Kidney (tissue), 14 donors: ENCODE measurements around the gene RIMBP2. TPM values are rescaled to one million over a fixed set of nuclear protein-coding genes. Genes with fewer than 3 reads are reported as not detected.

ENCODE experiments used
- DNase-seq, 5 donors: peaks; one replicate each; pipeline ENCODE4 v3.0.0-alpha.2; 2013 to 2020
- FAIRE-seq: peaks from 2 replicates; lab custom pipeline; 2012; peaks lifted over from hg19 to GRCh38; lab: Jason Lieb, UNC
- H3K27ac ChIP-seq, 2 donors: one replicate each; pipeline ENCODE4 v1.7.0; 2013; ENCODE audit warnings: low read depth in 2 of 2, low read length in 2 of 2, inconsistent platforms in 1 of 2
- H3K27me3 ChIP-seq: one replicate; pipeline ENCODE4 v1.7.1; 2013; ENCODE audit warnings: low read length, inconsistent platforms; ENCODE audit not compliant: control insufficient read depth, insufficient read depth
- H3K36me3 ChIP-seq, 3 donors: one replicate each; pipeline versions ENCODE4 v1.7.0 to v1.7.1; 2013; ENCODE audit warnings: low read length in 3 of 3, control low read depth in 1 of 3, inconsistent platforms in 1 of 3; ENCODE audit not compliant: insufficient read depth in 3 of 3, control insufficient read depth in 2 of 3
- H3K4me1 ChIP-seq, 3 donors: one replicate each; pipeline versions ENCODE4 v1.7.0 to v1.7.1; 2013; ENCODE audit warnings: low read length in 3 of 3, inconsistent platforms in 1 of 3, low read depth in 1 of 3; ENCODE audit not compliant: control insufficient read depth in 2 of 3, insufficient read depth in 2 of 3
- H3K4me3 ChIP-seq, 3 donors: one replicate each; pipeline versions ENCODE4 v1.7.0 to v1.8.1; 2013; ENCODE audit warnings: low read length in 3 of 3, control low read depth in 1 of 3, inconsistent platforms in 1 of 3
- H3K9ac ChIP-seq, 3 donors: one replicate each; pipeline versions ENCODE4 v1.7.0 to v1.7.1; 2013; ENCODE audit warnings: low read length in 3 of 3, control low read depth in 1 of 3, inconsistent platforms in 1 of 3
- H3K9me3 ChIP-seq, 3 donors: one replicate each; pipeline versions ENCODE4 v1.7.0 to v1.7.1; 2013; ENCODE audit warnings: low read length in 3 of 3, control low read depth in 1 of 3, inconsistent platforms in 1 of 3; ENCODE audit not compliant: control insufficient read depth in 2 of 3, insufficient read depth in 1 of 3
- intact Hi-C: fragments of 100-400 bp; cut with DNase I; formaldehyde crosslinking; loops from one replicate; pipeline ENCODE4 v1.11.1; 2022
- polyA plus RNA-seq: library from polyadenylated mRNA; stranded (reverse); fragments of 350-450 nt; fragmentation: Illumina TruSeq; extraction: RNeasy Lipid Tissue Mini Kit (QIAGEN cat#74804); gene quantifications from one replicate; pipeline ENCODE4 v1.2.3, GENCODE V29; 2014; ENCODE audit warnings: low read depth, low replicate concordance; ENCODE audit not compliant: insufficient read depth
- total RNA-seq: library from RNA; stranded (reverse); fragmentation: NEBNext Ultra II Directional; extraction: Animal tissue kit (Norgen Biotek cat#: 25700); gene quantifications from one replicate; pipeline ENCODE4 v1.2.1, GENCODE V29; 2021
- TF ChIP-seq, protein P1 (sequence below): IDR thresholded peaks from 3 replicates; pipeline ENCODE4 v1.5.1; 2012; ENCODE audit warnings: mild to moderate bottlenecking, moderate library complexity, borderline replicate concordance; ENCODE audit not compliant: insufficient read depth; ENCODE audit errors: extremely low read depth
- donor health status: control.
- donor health status: control.
- donor health status: control.
- donor health status: control.
- donor health status: control.
- donor health status: DM: yes; HTN: yes; CAD: no.
- donor health status: Normal renal cell carcinoma (clear cell type).

RIMBP2 gene
- total and polyA plus RNA-seq, 2 donors from 2014 or later = 2.8 to 51.7 TPM

- TF ChIP-seq, protein P1, sequence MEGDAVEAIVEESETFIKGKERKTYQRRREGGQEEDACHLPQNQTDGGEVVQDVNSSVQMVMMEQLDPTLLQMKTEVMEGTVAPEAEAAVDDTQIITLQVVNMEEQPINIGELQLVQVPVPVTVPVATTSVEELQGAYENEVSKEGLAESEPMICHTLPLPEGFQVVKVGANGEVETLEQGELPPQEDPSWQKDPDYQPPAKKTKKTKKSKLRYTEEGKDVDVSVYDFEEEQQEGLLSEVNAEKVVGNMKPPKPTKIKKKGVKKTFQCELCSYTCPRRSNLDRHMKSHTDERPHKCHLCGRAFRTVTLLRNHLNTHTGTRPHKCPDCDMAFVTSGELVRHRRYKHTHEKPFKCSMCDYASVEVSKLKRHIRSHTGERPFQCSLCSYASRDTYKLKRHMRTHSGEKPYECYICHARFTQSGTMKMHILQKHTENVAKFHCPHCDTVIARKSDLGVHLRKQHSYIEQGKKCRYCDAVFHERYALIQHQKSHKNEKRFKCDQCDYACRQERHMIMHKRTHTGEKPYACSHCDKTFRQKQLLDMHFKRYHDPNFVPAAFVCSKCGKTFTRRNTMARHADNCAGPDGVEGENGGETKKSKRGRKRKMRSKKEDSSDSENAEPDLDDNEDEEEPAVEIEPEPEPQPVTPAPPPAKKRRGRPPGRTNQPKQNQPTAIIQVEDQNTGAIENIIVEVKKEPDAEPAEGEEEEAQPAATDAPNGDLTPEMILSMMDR = no peak
- Histone ChIP-seq H3K4me1 (no peaks in the 10 kb centered on the region), H3K27ac (no peak overlapping the region), H3K4me3 (no peak overlapping the region), H3K36me3 (no peaks in the 10 kb centered on the region), H3K9ac (no peak overlapping the region), H3K9me3 (peaks cover 0 to 4% (median 0%) of the 10 kb centered on the region in 3 donors), H3K27me3 (no peaks in the 10 kb centered on the region)
- intact Hi-C loops = no loop called here
- no peak for DNase-seq
- FAIRE-seq = no peak
Observed at GRCh38 chr12:130628304-130628703, 87.8 kb downstream of the RIMBP2 start.

DNA sequence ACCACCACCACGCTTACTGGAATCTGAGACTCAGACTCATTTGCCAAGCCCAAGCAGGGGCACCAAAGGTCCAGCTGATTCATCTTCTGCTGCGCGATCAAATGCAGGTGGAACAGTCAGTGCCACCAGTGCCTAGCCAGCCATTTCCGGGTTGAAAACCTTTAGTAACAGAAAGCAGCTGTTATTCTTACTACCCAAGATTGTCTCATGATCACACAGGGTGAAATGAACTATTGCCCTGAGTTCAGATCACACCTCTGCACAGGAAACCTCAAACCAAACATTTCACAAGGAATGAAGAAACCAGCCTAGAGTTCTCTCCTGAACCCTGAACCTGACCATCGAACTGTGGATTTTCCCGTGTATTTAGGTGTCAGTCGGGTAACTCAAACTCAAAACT lies 88.9 kb downstream of the RIMBP2 start:
- FAIRE-seq (no peak), DNase-seq (no peak)
- Histone ChIP-seq H3K36me3 (no peaks in the 10 kb centered on the region), H3K27ac (no peak overlapping the region), H3K9me3 (peaks cover 0 to 9% (median 3%) of the 10 kb centered on the region in 3 donors), H3K4me3 (no peak overlapping the region), H3K4me1 (no peaks in the 10 kb centered on the region), H3K9ac (no peak overlapping the region), H3K27me3 (no peaks in the 10 kb centered on the region)
- intact Hi-C loops = no loop called here
- TF ChIP-seq, protein P1 = no peak

DNA sequence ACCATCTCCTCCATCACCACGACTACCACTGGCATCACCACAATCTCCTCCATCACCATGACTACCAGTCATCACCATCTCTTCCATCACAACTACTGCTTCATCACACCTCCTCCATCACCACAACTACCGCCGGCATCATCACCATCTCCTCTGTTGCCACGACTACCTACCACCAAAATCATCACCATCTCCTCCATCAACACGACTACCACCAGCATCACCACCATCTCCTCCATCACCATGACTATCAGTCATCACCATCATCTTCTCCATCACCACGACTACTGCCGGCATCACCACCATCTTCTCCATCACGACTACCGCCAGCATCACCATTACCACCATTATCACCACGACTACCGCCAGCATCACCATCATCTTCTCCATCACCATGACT lies 89.5 kb downstream of the RIMBP2 start:
- no peaks in the 10 kb centered on the region for H3K36me3 ChIP-seq
- no peak for FAIRE-seq
- TF ChIP-seq, protein P1 = no peak
- H3K27ac ChIP-seq = no peak overlapping the region
- no peaks in the 10 kb centered on the region for H3K4me1 ChIP-seq
- intact Hi-C loops = no loop called here
- H3K9me3 ChIP-seq = peaks cover 0 to 9% (median 3%) of the 10 kb centered on the region in 3 donors
- H3K9ac ChIP-seq = no peak overlapping the region
- DNase-seq = no peak
- no peaks in the 10 kb centered on the region for H3K27me3 ChIP-seq
- no peak overlapping the region for H3K4me3 ChIP-seq

- FAIRE-seq (no peak), DNase-seq (no peak)
- peaks cover 0 to 9% (median 3%) of the 10 kb centered on the region in 3 donors for H3K9me3 ChIP-seq
- H3K4me1 ChIP-seq = no peaks in the 10 kb centered on the region
- no peak overlapping the region for H3K27ac ChIP-seq
- no peak overlapping the region for H3K4me3 ChIP-seq
- no peaks in the 10 kb centered on the region for H3K36me3 ChIP-seq
- TF ChIP-seq, protein P1 = no peak
- intact Hi-C loops = no loop called here
- H3K27me3 ChIP-seq = no peaks in the 10 kb centered on the region
- no peak overlapping the region for H3K9ac ChIP-seq
Observed at GRCh38 chr12:130625201-130625600, 90.9 kb downstream of the RIMBP2 start.
